ENCODE data around the gene LAMA4.
A peak's percentile ranks its signal among the peaks of the same experiment; 100 is the strongest.
"Not testable (repeated sequence)": the region's sequence is repeated elsewhere in the genome, so short reads cannot be mapped to it uniquely, and the experiment has no call there.

LAMA4 gene

DNA sequence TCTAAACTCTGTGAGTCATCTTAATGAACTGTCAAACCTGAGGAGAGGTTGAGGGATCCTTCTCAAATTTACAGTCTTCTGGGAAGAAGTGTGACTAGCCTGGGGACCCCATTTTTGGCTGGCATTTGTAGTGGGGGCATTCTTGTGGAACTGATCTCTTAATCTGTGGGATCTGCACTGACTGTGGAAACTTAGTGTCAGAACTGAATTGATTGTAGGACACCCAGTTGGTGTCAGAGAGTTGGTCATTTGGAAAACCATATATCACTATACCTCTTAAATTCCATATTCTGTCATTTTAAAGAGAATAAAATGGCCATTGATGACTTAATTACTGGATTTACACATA is 48.3 kb downstream of the LAMA4 start:
- no peak for DNase-seq

DNA sequence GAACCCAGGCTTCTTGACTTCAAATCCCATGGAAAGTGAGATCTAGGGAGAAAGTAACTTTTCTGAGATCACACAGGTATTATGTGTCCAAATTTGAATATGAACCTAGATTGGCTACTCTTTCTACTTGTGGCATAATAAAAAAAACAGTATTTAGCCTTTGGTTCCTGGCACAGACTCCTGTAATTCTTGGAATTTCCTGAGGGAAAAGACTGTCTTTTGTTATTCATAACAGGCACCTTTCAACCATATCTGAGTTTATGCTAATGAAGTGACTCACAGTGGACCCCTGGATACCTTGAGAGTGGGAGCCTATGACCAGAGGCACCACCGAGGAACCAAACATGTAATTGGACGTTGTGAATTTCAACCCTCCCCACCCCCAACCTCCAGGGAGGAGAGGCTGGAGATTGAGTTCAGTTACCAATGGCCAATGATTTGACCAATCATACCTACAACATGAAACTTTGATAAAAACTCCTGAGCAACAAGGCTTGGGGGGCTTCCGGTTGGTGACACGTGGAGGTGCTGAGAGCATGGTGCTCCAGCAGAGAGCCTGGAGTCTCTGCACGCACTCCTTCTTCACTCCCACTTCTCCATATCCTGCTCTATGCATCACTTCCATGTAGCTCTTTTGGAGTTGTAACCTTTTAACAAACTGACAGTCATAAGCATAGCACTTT is 48.8 kb downstream of the LAMA4 start:
- DNase-seq = no peak

DNA sequence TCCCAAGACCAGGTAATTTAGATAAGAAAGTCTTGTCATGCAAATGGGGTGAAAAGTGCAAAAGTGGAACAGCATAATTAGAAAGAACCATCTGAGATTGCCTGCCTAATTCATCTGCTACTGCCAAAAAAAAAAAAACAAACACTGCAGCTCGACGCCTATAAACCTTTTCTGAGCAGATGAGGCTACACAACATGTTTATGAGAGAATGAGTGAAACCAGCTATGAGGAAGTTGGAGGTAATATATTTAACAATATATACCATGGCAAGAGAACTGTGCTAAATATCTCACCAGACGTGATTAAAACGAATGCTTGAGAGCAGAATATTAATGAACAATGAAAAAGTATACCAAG is 50.0 kb downstream of the LAMA4 start:
- no peak for DNase-seq

DNA sequence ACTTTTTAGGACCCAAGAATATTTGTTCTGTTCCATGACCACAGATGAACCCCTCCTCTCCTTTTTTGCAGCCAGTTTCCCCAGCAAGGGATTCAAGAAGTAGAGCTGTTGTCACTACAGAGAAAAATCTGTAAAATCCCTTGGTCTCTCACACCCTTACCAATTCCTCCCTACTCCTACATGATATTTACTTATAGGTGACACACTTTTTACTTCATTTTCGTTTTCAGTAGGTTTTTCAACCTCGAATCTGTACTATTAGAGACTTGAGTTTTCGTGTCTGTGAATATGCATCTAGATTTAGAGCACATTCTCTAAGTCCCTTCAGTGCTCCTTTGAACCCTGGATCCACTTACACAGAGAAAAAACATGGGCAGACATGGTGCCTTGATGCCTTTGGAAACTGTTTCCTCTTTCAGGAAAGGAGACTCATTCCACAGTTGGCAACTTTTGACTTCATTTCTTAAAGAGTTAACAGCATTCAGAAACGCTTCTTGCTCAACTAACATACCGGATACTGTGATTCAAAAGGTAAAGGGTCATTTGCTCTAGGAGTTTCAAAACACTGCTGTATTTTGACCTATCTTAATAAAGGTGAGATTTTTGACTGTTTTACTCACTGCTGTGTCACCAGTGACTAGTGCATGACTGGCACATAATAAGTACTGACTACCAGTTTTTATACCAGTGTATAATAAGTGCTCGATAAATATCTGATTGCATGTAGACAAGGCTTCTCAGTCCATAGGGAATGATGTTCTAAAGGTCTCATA is 50.6 kb downstream of the LAMA4 start:
- DNase-seq = no peak

DNA sequence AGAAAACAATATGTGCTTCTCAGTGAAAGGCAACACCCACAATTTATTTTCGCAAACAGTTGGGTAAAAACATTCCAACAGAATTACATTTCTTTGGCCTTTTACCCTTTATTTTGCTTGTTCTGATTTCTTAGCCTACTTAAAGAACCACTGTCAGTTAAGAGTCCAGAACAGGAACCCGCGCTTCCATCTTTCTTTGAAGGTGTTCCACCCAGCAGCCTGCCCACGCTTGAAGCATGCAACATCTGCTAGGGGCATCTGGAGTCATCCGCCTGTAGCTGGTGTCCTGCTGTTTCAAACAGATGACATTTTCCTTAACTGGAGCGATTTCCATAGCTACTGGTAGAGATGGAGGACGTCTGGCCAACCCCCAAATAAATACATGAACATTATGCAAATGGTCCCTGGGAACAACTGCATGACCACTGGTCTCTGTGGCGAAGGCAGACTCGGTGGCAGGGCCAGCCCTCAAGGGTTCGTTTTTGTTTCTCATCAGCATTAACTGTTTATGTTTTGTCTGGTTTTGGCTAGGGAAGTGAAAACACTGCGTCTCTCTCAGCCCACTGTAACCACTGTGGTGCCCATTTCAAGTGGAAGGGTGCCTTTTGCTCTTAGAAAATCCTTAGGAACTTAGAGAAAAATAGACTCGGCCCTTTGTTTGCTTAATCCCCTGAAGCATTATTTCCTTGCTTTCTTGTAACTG is 51.6 kb downstream of the LAMA4 start:
- DNase-seq = no peak

DNA sequence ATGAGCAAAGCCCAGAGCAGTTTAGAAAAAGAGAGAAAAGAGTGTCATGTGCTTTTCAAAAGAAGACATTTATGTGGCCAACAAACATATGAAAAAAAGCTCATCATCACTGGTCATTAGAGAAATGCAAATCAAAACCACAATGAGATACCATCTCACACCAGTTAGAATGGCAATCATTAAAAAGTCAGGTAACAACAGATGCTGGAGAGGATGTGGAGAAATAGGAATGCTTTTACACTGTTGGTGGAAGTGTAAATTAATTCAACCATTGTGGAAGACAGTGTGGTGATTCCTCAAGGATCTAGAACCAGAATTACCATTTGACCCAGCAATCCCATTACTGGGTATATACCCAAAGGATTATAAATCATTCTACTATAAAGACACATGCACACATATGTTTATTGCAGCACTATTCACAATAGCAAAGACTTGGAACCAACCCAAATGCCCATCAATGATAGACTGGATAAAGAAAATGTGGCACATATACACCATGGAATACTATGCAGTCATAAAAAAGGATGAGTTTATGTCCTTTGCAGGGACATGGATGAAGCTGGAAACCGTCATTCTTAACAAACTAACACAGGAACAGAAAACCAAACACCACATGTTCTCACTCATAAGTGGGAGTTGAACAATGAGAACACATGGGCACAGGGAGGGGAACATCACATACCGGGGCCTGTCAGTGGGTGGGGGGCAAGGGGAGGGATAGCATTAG is 54.0 kb downstream of the LAMA4 start:
- not testable (repeated sequence) for DNase-seq

DNA sequence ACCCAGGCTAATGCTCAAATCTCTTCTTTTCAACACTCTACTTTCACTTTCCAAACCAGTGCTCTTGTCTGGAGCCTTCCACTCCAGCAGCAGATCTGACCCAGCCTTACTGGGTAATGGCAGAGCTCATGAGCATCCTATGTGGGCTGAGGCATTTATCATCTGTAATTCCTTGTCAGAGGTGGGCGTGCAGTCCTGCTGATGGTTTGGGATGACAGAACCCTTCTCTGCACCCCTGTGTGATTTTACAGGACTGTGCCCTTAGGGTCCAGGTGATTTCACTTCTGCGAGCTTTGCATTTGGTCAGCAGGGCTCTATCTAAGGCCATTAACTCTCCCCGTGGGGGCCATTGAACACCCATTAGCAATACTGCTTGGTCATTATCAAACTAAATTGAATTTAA is 55.4 kb downstream of the LAMA4 start:
- no peak for DNase-seq

DNA sequence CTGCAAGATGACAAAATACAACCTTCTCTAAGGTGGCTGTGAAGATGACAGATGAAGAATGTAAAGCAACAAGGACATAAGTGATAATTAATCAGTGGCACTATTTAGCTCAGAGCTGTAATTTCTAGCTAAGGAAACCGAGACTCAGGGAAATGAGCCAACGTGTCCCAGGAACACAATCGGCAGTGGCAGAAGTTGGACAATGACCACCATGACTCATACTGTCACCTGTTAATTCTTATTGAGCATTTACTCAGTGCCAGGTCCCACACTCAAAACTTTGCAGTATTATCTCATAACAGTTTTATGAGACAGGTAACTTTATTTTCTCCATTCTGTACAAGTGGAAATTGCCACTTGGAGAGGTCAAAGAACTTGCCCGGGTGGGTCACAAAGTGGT is 55.8 kb downstream of the LAMA4 start:
- DNase-seq = no peak

DNA sequence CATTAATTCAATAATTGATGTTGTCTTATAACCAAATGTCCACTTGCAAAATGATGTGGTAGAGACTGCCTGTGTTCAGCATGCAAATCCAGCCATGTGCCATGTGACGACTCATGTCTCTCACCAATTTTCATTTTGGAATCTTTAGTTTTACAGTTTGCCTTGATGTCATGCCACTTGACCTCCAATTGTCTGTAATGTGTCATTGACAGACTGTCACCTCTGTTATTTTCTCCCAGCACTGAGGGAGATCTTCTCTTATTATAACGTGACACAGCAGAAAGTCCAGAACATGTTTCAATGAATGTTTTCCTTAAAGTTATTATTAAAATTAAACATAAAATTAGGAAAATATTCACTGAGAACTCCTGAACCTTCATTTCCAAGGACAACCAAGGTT is 56.7 kb downstream of the LAMA4 start:
- DNase-seq = no peak

DNA sequence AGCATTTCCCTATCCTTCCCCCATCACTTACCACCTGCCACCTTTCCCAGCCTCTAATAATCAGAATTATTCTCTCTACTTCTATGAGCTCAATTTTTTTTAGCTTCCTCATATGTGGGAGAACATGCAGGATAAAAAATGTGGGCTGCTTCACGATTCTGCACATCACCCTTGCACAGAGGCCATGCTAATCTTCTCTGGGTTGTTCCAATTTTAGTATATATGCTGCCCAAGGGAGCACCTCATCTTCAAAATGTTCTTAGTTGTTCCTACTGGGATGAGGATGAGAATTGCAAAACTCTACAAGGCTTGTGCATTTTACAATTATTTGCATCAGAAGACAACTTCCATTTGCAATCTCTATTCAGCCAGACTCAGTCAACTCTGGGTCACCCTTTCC is 58.1 kb downstream of the LAMA4 start:
- DNase-seq = no peak

DNA sequence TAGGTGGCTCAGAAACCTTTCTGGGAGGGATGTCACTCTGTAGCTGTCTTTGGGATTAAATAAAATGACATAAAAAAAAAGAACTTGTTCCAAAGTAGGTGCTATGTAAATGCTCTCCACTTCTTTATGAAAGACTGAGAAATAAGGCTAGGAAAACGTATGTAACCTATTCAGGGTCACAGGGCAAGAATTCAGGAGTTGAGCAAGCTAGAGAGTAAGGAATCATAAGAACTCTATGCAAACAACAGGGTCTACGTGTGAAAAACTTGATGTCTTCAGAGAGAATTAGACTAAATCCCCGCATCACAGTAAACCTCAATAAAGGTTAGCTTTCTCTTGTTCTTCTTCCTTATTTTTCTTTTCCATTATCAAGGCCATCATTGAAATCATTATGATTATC is 59.2 kb downstream of the LAMA4 start:
- no peak for DNase-seq

DNA sequence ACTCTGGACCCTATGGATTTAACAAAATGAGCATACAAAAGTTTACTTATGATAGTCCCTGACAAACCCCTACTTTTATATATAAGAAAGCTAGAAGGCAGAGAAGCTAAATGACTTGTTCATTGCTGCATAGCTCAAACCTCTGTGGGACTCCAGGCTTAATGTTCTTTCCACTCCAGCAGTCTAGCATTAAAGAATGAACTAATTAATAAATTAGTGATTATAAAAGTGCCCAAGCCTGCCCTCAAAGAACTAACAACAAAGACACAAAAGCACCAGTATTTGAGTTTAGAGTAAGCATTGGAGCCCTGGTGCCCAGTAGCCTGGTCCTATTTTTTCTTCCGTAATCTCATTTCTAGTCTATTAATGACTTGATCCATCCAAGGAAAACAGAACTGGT is 59.9 kb downstream of the LAMA4 start:
- DNase-seq = no peak

DNA sequence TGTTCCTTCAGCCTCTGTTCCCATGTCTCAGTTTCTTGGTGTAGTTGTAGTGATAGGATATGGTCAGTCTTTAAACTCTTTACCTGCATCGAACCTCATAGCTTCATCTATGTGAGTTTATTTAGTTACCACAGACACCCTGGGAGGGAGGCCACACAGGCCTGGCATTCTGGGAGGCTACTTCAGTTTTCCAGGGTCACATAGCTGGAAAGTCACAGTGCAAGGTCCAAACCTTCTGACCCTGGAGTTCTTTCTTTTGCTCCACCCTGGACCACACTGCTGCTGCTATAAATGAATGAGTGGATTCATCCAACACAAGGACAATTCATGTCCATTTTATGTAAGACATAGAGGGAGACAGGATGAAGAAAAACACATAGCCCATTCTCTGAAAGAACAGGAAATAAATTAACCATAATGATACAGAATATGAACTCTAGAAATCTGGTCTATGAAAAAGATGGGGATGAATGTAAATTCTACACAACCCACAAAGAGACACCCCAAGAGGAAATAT is 60.8 kb downstream of the LAMA4 start:
- DNase-seq = no peak

DNA sequence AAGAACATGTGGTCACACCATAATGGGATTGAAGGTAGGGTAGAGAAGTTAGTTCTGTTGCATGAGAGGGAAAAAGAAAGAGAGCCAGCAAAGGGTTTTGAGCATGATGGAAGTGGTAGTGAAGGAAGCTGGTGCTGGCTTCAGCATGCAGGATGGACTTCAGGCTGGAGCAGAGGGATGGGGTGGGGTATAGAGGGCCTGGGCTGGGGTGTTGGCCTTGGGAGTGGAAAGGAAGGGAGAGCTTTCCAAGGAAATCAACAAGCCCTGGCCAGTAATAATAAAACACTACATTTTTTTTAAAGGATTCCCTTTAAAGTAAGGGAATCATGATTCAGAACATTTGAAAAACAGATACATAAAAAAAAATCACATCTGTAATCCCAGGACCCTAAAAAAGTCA is 61.2 kb downstream of the LAMA4 start:
- no peak for DNase-seq

DNA sequence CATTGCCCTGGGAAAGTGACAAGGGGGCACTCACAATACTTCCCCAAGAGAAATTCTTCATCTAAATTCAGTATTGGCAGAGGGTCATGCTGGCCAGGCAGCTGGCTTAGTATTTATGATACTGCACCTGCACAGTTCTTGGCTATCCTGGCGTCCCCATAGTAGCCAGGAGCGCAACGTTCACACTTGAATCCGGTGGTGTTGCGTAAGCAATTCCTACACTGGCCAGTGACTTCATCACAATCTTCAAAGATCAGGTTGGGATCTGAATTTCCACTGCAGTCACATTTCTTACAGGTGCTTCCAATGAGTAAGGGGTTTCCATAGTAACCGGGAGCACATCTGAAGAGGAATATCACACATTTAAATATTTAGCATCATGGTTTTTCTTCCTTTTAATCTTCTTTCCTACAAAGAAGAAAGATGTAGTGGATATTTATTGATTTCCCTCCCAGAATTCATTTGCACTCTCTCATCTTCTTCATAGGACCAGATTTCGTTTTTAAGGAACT is 62.8 kb downstream of the LAMA4 start:
- DNase-seq = no peak

DNA sequence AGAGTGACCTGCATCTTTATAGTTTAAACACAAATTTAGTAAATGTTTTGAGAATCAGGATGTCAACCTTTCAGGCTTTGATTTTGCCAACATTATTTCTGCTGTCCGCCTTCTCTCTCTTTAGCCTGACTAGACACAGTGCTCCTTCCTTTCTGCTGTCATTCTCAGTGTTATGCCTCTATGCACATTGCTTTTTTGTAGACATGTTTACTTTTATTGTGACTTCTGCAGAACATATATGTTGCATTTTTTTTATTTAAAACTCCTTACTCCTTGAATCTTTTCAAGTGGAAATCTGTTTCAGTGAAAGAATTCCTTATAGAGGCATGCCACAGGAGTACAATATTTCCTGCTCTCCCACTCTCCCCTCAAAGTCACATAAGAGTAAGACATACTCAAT is 64.2 kb downstream of the LAMA4 start:
- DNase-seq = no peak

DNA sequence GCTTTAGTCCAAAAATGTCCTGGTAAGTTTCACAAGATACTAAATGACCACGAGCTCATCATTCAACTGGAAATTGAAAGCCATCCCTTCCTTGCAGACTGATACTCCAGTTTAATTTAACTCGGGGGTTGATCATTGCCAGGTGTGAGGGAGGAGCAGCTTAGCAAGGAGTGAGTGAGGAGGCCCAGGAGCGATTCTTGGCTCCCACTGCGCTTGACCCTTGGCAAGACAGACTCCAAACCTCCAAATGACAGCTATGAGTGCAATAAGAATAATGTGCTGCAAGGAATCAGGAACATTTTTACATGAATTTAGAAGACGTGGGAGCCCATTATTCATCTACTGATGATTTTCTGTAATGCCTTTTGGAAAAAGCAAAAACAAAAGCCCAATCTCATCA is 64.9 kb downstream of the LAMA4 start:
- no peak for DNase-seq

DNA sequence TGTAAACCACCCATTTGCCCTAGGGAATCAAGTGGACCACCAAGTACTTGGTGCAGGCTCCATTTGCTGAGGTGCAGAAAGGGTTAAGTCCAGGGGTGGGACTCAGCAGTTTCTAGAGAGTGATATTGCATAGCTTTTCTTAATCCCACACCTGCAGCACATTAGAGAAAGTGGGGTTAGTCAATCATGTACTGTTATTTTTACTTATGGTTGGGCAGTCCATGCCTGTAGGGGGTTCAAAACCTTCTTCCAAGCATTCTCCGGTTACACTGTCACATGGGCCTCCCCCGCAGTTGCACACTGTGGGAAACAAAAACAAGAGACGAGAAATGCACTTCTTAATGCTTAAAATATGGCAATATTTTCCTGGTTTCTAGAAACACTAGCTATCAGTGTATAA is 65.5 kb downstream of the LAMA4 start:
- no peak for DNase-seq

DNA sequence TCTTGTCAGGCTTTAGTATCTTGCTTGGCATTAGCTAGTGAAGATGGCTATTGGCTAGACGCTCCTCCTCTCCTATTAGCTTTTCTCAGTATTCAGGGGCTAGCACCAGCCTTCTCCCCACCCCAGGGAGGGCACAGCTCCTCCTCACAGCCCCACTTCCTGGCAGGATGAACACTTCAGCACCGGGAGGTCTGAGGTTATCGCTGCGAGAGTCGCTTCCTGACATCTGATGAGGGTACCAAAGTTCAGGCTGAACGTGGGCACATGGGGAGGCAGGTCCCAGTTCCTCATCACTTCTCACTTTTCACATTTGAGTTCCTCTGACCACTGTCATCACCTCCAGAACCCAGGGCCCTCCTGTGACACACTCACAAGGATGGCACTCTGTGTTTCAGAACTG is 66.6 kb downstream of the LAMA4 start:
- DNase-seq = no peak

DNA sequence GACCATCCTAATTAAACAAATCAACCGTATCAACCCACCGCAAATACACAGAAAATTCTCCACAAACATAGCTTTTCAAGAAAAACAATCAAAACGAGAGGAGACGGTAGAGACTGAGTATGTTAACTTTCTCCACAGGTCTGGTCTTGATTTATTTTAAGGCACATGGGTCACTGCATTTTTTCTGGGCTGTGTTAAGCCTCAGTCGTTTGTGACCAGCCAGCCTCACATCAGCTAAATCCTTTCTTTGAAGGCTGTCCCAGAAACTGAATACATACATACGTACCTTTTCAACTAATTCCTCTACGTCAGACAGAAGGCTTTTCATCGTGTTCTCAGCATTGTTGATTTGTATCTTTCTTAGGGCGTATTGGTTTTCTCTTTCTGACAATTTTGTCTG is 69.4 kb downstream of the LAMA4 start:
- no peak for DNase-seq

DNA sequence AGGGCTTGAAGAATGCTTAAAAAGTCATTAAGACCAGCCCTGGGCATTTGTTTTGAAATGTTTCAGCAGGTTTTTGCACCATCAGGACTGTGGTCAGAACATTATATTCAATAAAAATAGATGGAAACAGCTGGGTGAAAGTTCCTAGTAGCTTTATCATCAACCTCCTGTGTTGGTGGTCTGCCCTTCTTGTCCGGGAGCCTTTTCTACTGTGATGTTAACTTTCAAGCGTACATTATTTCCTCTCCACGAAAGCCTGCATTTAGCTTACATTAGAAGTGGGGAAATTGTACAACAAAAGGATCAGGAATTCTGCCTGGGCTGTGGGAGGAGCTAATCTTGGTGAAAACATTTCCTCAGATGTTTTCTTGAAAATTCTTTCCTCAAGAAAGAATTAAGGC is 71.1 kb downstream of the LAMA4 start:
- no peak for DNase-seq

DNA sequence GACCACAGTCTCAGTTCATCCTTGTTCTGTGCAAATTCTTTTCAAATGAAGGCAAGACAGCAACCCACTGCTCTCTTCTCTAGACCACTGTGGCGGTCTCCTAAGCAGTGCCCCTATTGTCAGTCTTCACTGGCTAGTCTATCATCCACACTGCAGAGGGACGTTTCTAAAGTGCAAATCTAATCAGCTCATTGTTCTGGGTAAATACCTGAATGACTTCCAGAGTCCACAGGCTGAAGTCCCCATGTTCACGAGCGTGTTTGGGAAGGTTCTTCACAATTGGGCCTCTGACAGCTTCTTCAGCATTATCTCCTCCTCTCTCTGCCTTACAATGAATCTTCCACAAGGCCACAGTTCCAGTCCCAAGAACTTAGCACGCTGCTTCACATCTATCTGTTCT is 73.2 kb downstream of the LAMA4 start:
- no peak for DNase-seq

DNA sequence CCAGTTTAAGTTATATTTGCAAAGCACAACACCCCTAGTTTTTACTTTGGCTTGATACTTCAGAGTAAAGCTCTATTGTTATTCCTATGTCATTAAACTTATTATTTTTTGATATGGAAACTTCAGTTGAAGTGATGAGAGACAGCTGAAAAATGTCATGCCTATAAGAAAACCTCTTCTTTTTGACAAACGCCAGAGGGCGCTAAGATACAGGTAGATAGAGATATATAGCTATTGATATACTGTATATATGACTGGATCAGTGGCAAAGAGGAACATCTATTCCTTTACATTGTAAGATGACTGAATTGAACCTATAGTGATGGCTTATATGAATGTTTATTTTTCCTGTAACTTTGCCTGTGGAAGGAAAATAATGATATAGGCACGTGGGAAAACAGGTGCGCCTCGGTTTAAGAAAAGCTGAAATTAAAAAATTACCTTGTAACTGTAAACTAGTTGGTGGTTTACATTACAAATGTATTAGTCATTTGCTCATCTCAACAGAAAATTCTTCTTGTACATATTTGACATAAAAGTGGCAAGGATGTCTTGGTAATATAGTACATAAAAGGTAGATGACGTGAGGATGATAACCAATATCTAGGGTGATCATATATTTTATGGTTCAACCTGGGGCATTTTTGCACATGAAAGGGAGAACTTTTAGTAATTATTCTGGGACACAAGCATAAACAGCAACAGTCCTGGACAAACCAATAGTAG is 74.1 kb downstream of the LAMA4 start:
- DNase-seq = peak; percentile 5 to 44
